Measurements from ENCODE around the gene ARMH1. TPM values are rescaled to one million over a fixed set of nuclear protein-coding genes. Genes with fewer than 3 reads are reported as not detected.

Gene ARMH1
- polyA plus RNA-seq, 1 of the 3 experiments (the other 2 are of a cell fraction) = 6.6 TPM

DNA sequence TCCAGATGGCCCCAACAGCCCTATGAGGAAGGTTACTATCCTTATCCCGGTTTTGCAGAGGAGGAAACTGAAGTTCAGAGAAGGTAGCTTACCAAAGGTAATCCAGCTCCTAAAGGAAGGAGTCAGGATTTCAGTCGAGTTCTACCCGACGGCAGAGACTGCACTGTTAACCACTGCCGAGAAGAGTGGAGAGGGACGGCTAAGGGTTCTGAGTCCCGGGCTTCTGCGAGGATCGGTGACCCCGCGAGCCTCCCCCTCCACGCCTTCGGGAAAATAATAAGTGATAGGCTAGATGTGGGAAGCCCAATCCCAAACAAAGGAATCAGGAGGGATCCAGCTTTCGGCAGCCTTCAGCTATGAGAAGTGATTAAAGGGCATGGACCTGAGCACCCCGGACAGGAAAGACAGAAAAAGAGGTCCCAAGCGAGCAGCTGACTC lies 820 bp upstream of the ARMH1 start:
- peaks cover 6% of the 10 kb centered on the region; the same call in 1 of the 2 replicates for H3K79me2 ChIP-seq (ENCODE audit: insufficient read depth)
- CTCF ChIA-PET = interaction anchor here (0.6 to 5.9 kb wide), 12 partner anchors 11 to 78 kb away, joined by 3 to 48 read pairs (median 4); no protein-coding TSS in a partner anchor
- peak overlapping the region; percentile 96 for H2AFZ ChIP-seq (ENCODE audit: low read depth)
- TF ChIP-seq, protein P1, sequence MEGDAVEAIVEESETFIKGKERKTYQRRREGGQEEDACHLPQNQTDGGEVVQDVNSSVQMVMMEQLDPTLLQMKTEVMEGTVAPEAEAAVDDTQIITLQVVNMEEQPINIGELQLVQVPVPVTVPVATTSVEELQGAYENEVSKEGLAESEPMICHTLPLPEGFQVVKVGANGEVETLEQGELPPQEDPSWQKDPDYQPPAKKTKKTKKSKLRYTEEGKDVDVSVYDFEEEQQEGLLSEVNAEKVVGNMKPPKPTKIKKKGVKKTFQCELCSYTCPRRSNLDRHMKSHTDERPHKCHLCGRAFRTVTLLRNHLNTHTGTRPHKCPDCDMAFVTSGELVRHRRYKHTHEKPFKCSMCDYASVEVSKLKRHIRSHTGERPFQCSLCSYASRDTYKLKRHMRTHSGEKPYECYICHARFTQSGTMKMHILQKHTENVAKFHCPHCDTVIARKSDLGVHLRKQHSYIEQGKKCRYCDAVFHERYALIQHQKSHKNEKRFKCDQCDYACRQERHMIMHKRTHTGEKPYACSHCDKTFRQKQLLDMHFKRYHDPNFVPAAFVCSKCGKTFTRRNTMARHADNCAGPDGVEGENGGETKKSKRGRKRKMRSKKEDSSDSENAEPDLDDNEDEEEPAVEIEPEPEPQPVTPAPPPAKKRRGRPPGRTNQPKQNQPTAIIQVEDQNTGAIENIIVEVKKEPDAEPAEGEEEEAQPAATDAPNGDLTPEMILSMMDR (IDR thresholded peaks at IDR 0.05) = no peak
- peak; percentile 56; the same call in 1 of the 2 replicates for TF ChIP-seq POLR2AphosphoS5 (IDR thresholded peaks at IDR 0.05; ENCODE audit: low read depth, low read length)
- no peaks in the 10 kb centered on the region for H3F3A ChIP-seq (replicated peaks; ENCODE audit: insufficient read depth)
- no peaks in the 10 kb centered on the region for H3K27me3 ChIP-seq (ENCODE audit: insufficient read depth)
- H3K4me3 ChIP-seq (ENCODE audit: low read depth in 2 of 2, low read length in 1 of 2) = peak overlapping the region; percentile 68 to 77
- peak overlapping the region; percentile 76 to 94 for H3K27ac ChIP-seq (ENCODE audit: low read depth in 2 of 2, low read length in 1 of 2)
- H3K9me3 ChIP-seq = no peaks in the 10 kb centered on the region
- peaks cover 7 to 24% of the 10 kb centered on the region in 2 experiments; a peak in 1 of 4 replicates for H3K4me1 ChIP-seq (ENCODE audit: control insufficient read depth in 1 of 2, insufficient read depth in 2 of 2, low read depth in 1 of 2, low read length in 1 of 2)
- peak overlapping the region; percentile 93 for H3K4me2 ChIP-seq
- POLR2A ChIA-PET = interaction anchor here (0.7 to 1.6 kb wide), 5 partner anchors 13 to 102 kb away, joined by 3 to 8 read pairs (median 6); partner anchors contain the start of gene RPS8
- no peaks in the 10 kb centered on the region for H4K20me1 ChIP-seq (ENCODE audit: insufficient read depth)
- DNase-seq = no peak
- under 1% methylated on average over 16 of the region's 16 CpGs for WGBS (ENCODE audit: low lambda C conversion rate)
- peak overlapping the region; percentile 70 for H3K9ac ChIP-seq
- no peaks in the 10 kb centered on the region for H3K9me2 ChIP-seq
- no peaks in the 10 kb centered on the region for H3K36me3 ChIP-seq (replicated peaks in 1 of 2; ENCODE audit: control insufficient read depth in 1 of 2, insufficient read depth in 2 of 2, low read length in 1 of 2)

DNA sequence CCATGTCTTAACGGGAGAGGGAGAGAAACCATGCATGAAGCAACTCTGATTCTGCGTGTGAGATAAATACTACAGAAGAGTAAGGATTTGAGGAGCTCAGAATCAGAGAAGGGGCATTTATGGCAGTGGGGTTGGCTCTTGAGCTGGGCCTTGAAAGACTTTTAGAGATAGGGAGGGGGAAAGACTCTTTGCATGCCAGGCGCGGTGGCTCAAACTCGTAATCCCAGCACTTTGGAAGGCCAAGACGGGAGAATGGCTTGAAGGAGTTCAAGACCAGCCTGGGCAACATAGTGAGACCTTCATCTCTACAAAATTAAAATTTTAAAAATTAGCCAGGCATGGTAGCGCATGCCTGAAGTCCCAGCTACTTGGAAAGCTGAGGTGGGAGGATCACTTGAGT lies 672 bp downstream of the ARMH1 start:
- Histone ChIP-seq H3F3A (replicated peaks; ENCODE audit: insufficient read depth) (no peaks in the 10 kb centered on the region), H3K9me2 (no peaks in the 10 kb centered on the region), H2AFZ (ENCODE audit: low read depth) (peak overlapping the region; percentile 89), H3K4me3 (ENCODE audit: low read depth in 2 of 2, low read length in 1 of 2) (peak overlapping the region; percentile 68 to 77), H3K27me3 (ENCODE audit: insufficient read depth) (no peaks in the 10 kb centered on the region), H3K36me3 (replicated peaks in 1 of 2; ENCODE audit: control insufficient read depth in 1 of 2, insufficient read depth in 2 of 2, low read length in 1 of 2) (no peaks in the 10 kb centered on the region), H3K9ac (peak overlapping the region; percentile 70), H4K20me1 (ENCODE audit: insufficient read depth) (no peaks in the 10 kb centered on the region), H3K79me2 (ENCODE audit: insufficient read depth) (peaks cover 6% of the 10 kb centered on the region; the same call in 1 of the 2 replicates), H3K4me1 (ENCODE audit: control insufficient read depth in 1 of 2, insufficient read depth in 2 of 2, low read depth in 1 of 2, low read length in 1 of 2) (peaks cover 7 to 24% of the 10 kb centered on the region in 2 experiments; a peak in 1 of 4 replicates), H3K4me2 (peak overlapping the region; percentile 93), H3K27ac (ENCODE audit: low read depth in 2 of 2, low read length in 1 of 2) (peak overlapping the region in 1 of 2 experiments; percentile 40; a peak in 2 of 4 replicates), H3K9me3 (no peaks in the 10 kb centered on the region)
- ChIA-PET POLR2A (interaction anchor here (0.6 to 1.4 kb wide), 2 partner anchors 10 to 32 kb away, joined by 3 read pairs; no protein-coding TSS in a partner anchor), CTCF (interaction anchor here (0.8 to 5.9 kb wide), 7 partner anchors 12 to 66 kb away, joined by 3 to 48 read pairs (median 3); partner anchors contain the start of gene KIF2C)
- DNase-seq = no peak
- whole genome bisulfite sequencing (ENCODE audit: low lambda C conversion rate) = 83% methylated on average over 7 of the region's 7 CpGs
- TF ChIP-seq, protein P2, sequence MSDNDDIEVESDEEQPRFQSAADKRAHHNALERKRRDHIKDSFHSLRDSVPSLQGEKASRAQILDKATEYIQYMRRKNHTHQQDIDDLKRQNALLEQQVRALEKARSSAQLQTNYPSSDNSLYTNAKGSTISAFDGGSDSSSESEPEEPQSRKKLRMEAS (IDR thresholded peaks at IDR 0.05; ENCODE audit: low read depth) = no peak
- TF ChIP-seq RCOR1 (IDR thresholded peaks at IDR 0.05; ENCODE audit: low read length) (no peak), GABPA (IDR thresholded peaks at IDR 0.05; ENCODE audit: low read depth) (no peak), NRF1 (IDR thresholded peaks at IDR 0.05; ENCODE audit: low read depth, low read length) (no peak), NFIC (IDR thresholded peaks at IDR 0.05; ENCODE audit: borderline replicate concordance) (no peak), YY1 (IDR thresholded peaks at IDR 0.05; ENCODE audit: low read depth) (no peak), JUND (IDR thresholded peaks at IDR 0.05) (no peak), MEF2A (IDR thresholded peaks at IDR 0.05; ENCODE audit: borderline replicate concordance, low read depth) (no peak)
- TF ChIP-seq, protein P3, sequence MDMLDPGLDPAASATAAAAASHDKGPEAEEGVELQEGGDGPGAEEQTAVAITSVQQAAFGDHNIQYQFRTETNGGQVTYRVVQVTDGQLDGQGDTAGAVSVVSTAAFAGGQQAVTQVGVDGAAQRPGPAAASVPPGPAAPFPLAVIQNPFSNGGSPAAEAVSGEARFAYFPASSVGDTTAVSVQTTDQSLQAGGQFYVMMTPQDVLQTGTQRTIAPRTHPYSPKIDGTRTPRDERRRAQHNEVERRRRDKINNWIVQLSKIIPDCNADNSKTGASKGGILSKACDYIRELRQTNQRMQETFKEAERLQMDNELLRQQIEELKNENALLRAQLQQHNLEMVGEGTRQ (IDR thresholded peaks at IDR 0.05; ENCODE audit: borderline replicate concordance, low read depth, low read length) = no peak
- TF ChIP-seq, protein P4, sequence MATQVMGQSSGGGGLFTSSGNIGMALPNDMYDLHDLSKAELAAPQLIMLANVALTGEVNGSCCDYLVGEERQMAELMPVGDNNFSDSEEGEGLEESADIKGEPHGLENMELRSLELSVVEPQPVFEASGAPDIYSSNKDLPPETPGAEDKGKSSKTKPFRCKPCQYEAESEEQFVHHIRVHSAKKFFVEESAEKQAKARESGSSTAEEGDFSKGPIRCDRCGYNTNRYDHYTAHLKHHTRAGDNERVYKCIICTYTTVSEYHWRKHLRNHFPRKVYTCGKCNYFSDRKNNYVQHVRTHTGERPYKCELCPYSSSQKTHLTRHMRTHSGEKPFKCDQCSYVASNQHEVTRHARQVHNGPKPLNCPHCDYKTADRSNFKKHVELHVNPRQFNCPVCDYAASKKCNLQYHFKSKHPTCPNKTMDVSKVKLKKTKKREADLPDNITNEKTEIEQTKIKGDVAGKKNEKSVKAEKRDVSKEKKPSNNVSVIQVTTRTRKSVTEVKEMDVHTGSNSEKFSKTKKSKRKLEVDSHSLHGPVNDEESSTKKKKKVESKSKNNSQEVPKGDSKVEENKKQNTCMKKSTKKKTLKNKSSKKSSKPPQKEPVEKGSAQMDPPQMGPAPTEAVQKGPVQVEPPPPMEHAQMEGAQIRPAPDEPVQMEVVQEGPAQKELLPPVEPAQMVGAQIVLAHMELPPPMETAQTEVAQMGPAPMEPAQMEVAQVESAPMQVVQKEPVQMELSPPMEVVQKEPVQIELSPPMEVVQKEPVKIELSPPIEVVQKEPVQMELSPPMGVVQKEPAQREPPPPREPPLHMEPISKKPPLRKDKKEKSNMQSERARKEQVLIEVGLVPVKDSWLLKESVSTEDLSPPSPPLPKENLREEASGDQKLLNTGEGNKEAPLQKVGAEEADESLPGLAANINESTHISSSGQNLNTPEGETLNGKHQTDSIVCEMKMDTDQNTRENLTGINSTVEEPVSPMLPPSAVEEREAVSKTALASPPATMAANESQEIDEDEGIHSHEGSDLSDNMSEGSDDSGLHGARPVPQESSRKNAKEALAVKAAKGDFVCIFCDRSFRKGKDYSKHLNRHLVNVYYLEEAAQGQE (IDR thresholded peaks at IDR 0.05; ENCODE audit: low read depth, low read length) = no peak
